Gastroesophageal sphincter (tissue), 3 donors: Measurements from ENCODE around the gene SLC25A39.

ENCODE experiments used
- CTCF ChIP-seq, 4 experiments: fragments of 200-600 bp in 2 of 4; fragments of 450-650 bp in 2 of 4; sonication (generic) in 1 of 4; IDR thresholded peaks; one replicate each; pipeline ENCODE4 v1.5.1; 2017 to 2019; ENCODE audit warnings: antibody characterized with exemption in 4 of 4, mild to moderate bottlenecking in 2 of 4, moderate library complexity in 2 of 4
- POLR2AphosphoS5 ChIP-seq: sonication (generic); formaldehyde crosslinking; IDR thresholded peaks from one replicate; pipeline ENCODE4 v1.6.1; 2017; ENCODE audit warnings: antibody characterized with exemption

- TF ChIP-seq POLR2AphosphoS5 (no peak), CTCF (IDR thresholded peaks at IDR 0.05) (no peak)
Measured at GRCh38 chr17:44327715-44328449, 3.3 kb upstream of the SLC25A39 start.
